Activated T-cell treated with anti-CD3 and anti-CD28 coated beads, Interleukin-2, amount 50 U/mL, for 72 hours (primary cell): ENCODE results near the gene MYO7B. TPM values are rescaled to one million over a fixed set of nuclear protein-coding genes. Genes with fewer than 3 reads are reported as not detected.

Source experiments
- ATAC-seq, 2 donors: fragments of 150-1000 bp; cut with Tn5 transposase; replicated peaks in 1 of 2; 2 replicates each; pipeline ENCODE4 v1.10.0; 2021; ENCODE audit warnings: moderate library complexity in 2 of 2, mild to moderate bottlenecking in 1 of 2
- DNase-seq, 2 donors: peaks; one replicate each; pipeline ENCODE4 v3.0.0; 2021 to 2022; ENCODE audit warnings: mixed read lengths in 1 of 2
- H3K27ac Mint-ChIP-seq: one replicate; pipeline ENCODE4 v1.8.0; 2022; ENCODE audit warnings: mild to moderate bottlenecking, moderate library complexity, mixed read lengths
- H3K27me3 Mint-ChIP-seq: one replicate; pipeline ENCODE4 v1.8.0; 2022; ENCODE audit warnings: low read depth, mixed read lengths
- H3K36me3 Mint-ChIP-seq, 2 donors: one replicate each; pipeline ENCODE4 v1.8.0; 2022; ENCODE audit warnings: mixed read lengths in 2 of 2, mild to moderate bottlenecking in 1 of 2; ENCODE audit not compliant: insufficient read depth in 2 of 2
- H3K4me1 Mint-ChIP-seq: one replicate; pipeline ENCODE4 v1.8.0; 2022; ENCODE audit warnings: low read depth, mixed read lengths
- H3K4me3 Mint-ChIP-seq, 2 donors: one replicate each; pipeline ENCODE4 v1.8.0; 2022; ENCODE audit warnings: mild to moderate bottlenecking in 2 of 2, mixed read lengths in 2 of 2, moderate library complexity in 2 of 2
- H3K9me3 Mint-ChIP-seq, 2 donors: one replicate each; pipeline ENCODE4 v1.8.0; 2022; ENCODE audit warnings: mixed read lengths in 2 of 2
- total RNA-seq, 2 donors: library from RNA; stranded (reverse); gene quantifications; one replicate each; pipeline ENCODE4 v1.2.3, GENCODE V29; 2022

Gene MYO7B
- total RNA-seq, 2 donors from 2014 or later = 0.50 to 0.79 TPM

- H3K27ac Mint-ChIP-seq = no peak overlapping the region
- peaks cover 9% of the 10 kb centered on the region for H3K4me1 Mint-ChIP-seq
- H3K36me3 Mint-ChIP-seq = no peaks in the 10 kb centered on the region
- ATAC-seq (no peak), DNase-seq (no peak)
- no peaks in the 10 kb centered on the region for H3K27me3 Mint-ChIP-seq
- H3K9me3 Mint-ChIP-seq = no peaks in the 10 kb centered on the region
- H3K4me3 Mint-ChIP-seq = no peak overlapping the region
Measured at GRCh38 chr2:127593228-127594115, 58.0 kb downstream of the MYO7B start.

- H3K36me3 Mint-ChIP-seq = no peaks in the 10 kb centered on the region
Measured at GRCh38 chr2:127594116-127594591, 58.7 kb downstream of the MYO7B start.

GRCh38 chr2:127596311-127597045 lies 61.0 kb downstream of the MYO7B start:
- Mint-ChIP-seq H3K4me1 (peaks cover 5% of the 10 kb centered on the region), H3K9me3 (no peaks in the 10 kb centered on the region), H3K27ac (no peak overlapping the region), H3K27me3 (no peaks in the 10 kb centered on the region), H3K36me3 (no peaks in the 10 kb centered on the region), H3K4me3 (no peak overlapping the region)
- ATAC-seq (no peak), DNase-seq (no peak)

More at GRCh38 chr2:127594116-127594591, 58.7 kb downstream of the MYO7B start:
- Mint-ChIP-seq H3K27me3 (no peaks in the 10 kb centered on the region), H3K27ac (no peak overlapping the region), H3K9me3 (no peaks in the 10 kb centered on the region), H3K4me1 (peaks cover 9% of the 10 kb centered on the region), H3K4me3 (no peak overlapping the region)
- DNase-seq (no peak), ATAC-seq (no peak)

- ATAC-seq = no peak
- no peak for DNase-seq
- Mint-ChIP-seq H3K9me3 (peaks cover 0 to 2% of the 10 kb centered on the region in 2 donors), H3K36me3 (peaks cover 0 to 4% of the 10 kb centered on the region in 2 donors), H3K27me3 (no peaks in the 10 kb centered on the region), H3K4me1 (peaks cover 4% of the 10 kb centered on the region), H3K4me3 (no peak overlapping the region), H3K27ac (no peak overlapping the region)
Measured at GRCh38 chr2:127597046-127597983, 61.8 kb downstream of the MYO7B start.

- ATAC-seq = peak; percentile 9 to 25
- peaks cover under 1 to 4% of the 10 kb centered on the region in 2 donors for H3K36me3 Mint-ChIP-seq
- no peaks in the 10 kb centered on the region for H3K27me3 Mint-ChIP-seq
- no peak overlapping the region for H3K4me3 Mint-ChIP-seq
- peaks cover 2 to 3% of the 10 kb centered on the region in 2 donors for H3K9me3 Mint-ChIP-seq
- H3K27ac Mint-ChIP-seq = no peak overlapping the region
- DNase-seq = no peak
- H3K4me1 Mint-ChIP-seq = peaks cover 4% of the 10 kb centered on the region
Measured at GRCh38 chr2:127597984-127598380, 62.5 kb downstream of the MYO7B start.

- H3K27ac Mint-ChIP-seq = no peak overlapping the region
- H3K9me3 Mint-ChIP-seq = peaks cover 5% of the 10 kb centered on the region in 2 donors
- H3K4me3 Mint-ChIP-seq = no peak overlapping the region
- no peak for DNase-seq
- peaks cover 4% of the 10 kb centered on the region for H3K4me1 Mint-ChIP-seq
- peaks cover 4 to 5% of the 10 kb centered on the region in 2 donors for H3K36me3 Mint-ChIP-seq
- no peak for ATAC-seq
- no peaks in the 10 kb centered on the region for H3K27me3 Mint-ChIP-seq
Measured at GRCh38 chr2:127598711-127599110, 63.2 kb downstream of the MYO7B start.

GRCh38 chr2:127599211-127599610 lies 63.7 kb downstream of the MYO7B start:
- peaks cover 5% of the 10 kb centered on the region in 2 donors for H3K9me3 Mint-ChIP-seq
- H3K4me1 Mint-ChIP-seq = peaks cover 4% of the 10 kb centered on the region
- peaks cover 4 to 5% of the 10 kb centered on the region in 2 donors for H3K36me3 Mint-ChIP-seq
- DNase-seq = no peak
- no peak overlapping the region for H3K27ac Mint-ChIP-seq
- ATAC-seq = no peak
- H3K27me3 Mint-ChIP-seq = no peaks in the 10 kb centered on the region
- no peak overlapping the region for H3K4me3 Mint-ChIP-seq

- no peak overlapping the region for H3K4me3 Mint-ChIP-seq
- DNase-seq (no peak), ATAC-seq (no peak)
- H3K27ac Mint-ChIP-seq = no peak overlapping the region
- no peaks in the 10 kb centered on the region for H3K27me3 Mint-ChIP-seq
- peaks cover 4 to 5% of the 10 kb centered on the region in 2 donors for H3K36me3 Mint-ChIP-seq
- H3K9me3 Mint-ChIP-seq = peaks cover 5% of the 10 kb centered on the region in 2 donors
- H3K4me1 Mint-ChIP-seq = no peaks in the 10 kb centered on the region
Measured at GRCh38 chr2:127604986-127605385, 69.5 kb downstream of the MYO7B start.

GRCh38 chr2:127605691-127606263 lies 70.3 kb downstream of the MYO7B start:
- peaks cover 4 to 5% of the 10 kb centered on the region in 2 donors for H3K36me3 Mint-ChIP-seq
- H3K27ac Mint-ChIP-seq = no peak overlapping the region
- peaks cover 5% of the 10 kb centered on the region in 2 donors for H3K9me3 Mint-ChIP-seq
- no peak for ATAC-seq
- no peaks in the 10 kb centered on the region for H3K4me1 Mint-ChIP-seq
- no peak for DNase-seq
- H3K4me3 Mint-ChIP-seq = no peak overlapping the region
- no peaks in the 10 kb centered on the region for H3K27me3 Mint-ChIP-seq

GRCh38 chr2:127606625-127607398 lies 71.3 kb downstream of the MYO7B start:
- peaks cover 5 to 8% of the 10 kb centered on the region in 2 donors for H3K9me3 Mint-ChIP-seq
- H3K4me3 Mint-ChIP-seq = no peak overlapping the region
- H3K27ac Mint-ChIP-seq = no peak overlapping the region
- H3K36me3 Mint-ChIP-seq = peaks cover 5 to 7% of the 10 kb centered on the region in 2 donors
- H3K27me3 Mint-ChIP-seq = no peaks in the 10 kb centered on the region
- ATAC-seq (no peak), DNase-seq (no peak)
- H3K4me1 Mint-ChIP-seq = no peaks in the 10 kb centered on the region

GRCh38 chr2:127607399-127607908 lies 72.0 kb downstream of the MYO7B start:
- Mint-ChIP-seq H3K27ac (no peak overlapping the region), H3K4me1 (no peaks in the 10 kb centered on the region), H3K27me3 (no peaks in the 10 kb centered on the region), H3K4me3 (no peak overlapping the region), H3K36me3 (peaks cover 3 to 5% of the 10 kb centered on the region in 2 donors), H3K9me3 (peaks cover 5 to 6% of the 10 kb centered on the region in 2 donors)
- ATAC-seq (no peak), DNase-seq (no peak)
